A673 (cell line): ENCODE results near the gene ADAM12.

ENCODE experiments used
- EZH2 ChIP-seq: fragments of 200-600 bp; sonication (generic); IDR thresholded peaks from 2 replicates; pipeline ENCODE4 v1.6.1; 2017; ENCODE audit warnings: borderline replicate concordance, low read depth, mild to moderate bottlenecking, mixed read lengths, antibody characterized with exemption, low read length; ENCODE audit not compliant: poor library complexity, severe bottlenecking
- TF ChIP-seq, protein P1 (sequence below): fragments of 300-800, 200-600 bp; sonication (generic); conservative IDR thresholded peaks from 2 replicates; pipeline ENCODE4 v1.5.1; 2017; ENCODE audit warnings: low read depth, mild to moderate bottlenecking, antibody characterized with exemption, low read length, moderate library complexity, mixed read lengths

DNA sequence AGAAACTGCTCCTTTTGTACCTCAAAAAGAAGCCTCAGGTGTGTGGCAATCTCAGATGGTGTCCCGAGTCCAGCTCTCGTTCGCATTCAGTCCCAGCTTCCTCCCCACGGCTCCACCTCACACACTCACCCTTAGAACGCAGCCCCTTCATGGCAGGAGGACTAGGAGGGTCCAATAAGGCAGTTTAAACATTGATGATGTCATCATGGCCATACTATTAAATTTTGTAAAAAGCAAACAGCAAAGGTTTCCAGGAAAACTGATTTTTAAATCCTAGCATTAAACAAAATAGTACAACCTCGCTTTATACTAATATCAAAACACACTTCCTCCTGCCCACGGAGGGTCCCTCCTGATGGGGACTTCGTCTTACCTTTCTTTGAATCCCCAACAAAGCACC, 133.0 kb downstream of the ADAM12 start:
- TF ChIP-seq, protein P1, sequence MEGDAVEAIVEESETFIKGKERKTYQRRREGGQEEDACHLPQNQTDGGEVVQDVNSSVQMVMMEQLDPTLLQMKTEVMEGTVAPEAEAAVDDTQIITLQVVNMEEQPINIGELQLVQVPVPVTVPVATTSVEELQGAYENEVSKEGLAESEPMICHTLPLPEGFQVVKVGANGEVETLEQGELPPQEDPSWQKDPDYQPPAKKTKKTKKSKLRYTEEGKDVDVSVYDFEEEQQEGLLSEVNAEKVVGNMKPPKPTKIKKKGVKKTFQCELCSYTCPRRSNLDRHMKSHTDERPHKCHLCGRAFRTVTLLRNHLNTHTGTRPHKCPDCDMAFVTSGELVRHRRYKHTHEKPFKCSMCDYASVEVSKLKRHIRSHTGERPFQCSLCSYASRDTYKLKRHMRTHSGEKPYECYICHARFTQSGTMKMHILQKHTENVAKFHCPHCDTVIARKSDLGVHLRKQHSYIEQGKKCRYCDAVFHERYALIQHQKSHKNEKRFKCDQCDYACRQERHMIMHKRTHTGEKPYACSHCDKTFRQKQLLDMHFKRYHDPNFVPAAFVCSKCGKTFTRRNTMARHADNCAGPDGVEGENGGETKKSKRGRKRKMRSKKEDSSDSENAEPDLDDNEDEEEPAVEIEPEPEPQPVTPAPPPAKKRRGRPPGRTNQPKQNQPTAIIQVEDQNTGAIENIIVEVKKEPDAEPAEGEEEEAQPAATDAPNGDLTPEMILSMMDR: no peak
- no peak for TF ChIP-seq EZH2
